ENCODE data around the gene UCK2. TPM values are rescaled to one million over a fixed set of nuclear protein-coding genes. Genes with fewer than 3 reads are reported as not detected.

UCK2 gene
- polyA plus RNA-seq, 1 donor, result 24.0 TPM

- no peak for DNase-seq
Observed at GRCh38 chr1:165854101-165854845, 26.9 kb downstream of the UCK2 start.

- no peak for DNase-seq
Observed at GRCh38 chr1:165855010-165855838, 27.8 kb downstream of the UCK2 start.

- DNase-seq, result no peak
Observed at GRCh38 chr1:165856021-165856420, 28.6 kb downstream of the UCK2 start.

DNA sequence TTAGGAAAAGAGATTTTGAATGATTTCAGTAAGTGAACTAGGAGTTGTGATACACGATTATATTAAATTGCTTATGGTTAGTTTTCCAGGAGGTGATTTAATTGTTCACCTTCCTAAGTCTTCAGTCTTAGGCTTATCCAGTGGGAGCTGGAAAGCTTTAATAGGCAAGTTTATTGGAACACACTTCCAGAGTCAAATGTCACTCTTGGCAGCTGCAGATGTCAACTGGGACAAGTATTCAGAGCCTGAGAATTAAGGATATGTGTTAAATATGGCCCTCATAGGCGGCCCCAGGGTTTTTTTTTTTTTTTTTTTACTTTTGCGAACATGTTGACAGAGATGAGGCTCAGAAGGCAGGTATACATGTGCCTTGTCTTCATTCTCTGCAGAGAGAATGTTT lies 29.2 kb downstream of the UCK2 start:
- no peak for DNase-seq

- no peak for DNase-seq
Observed at GRCh38 chr1:165857046-165857801, 29.8 kb downstream of the UCK2 start.

- DNase-seq, result no peak
Observed at GRCh38 chr1:165858364-165858823, 31.0 kb downstream of the UCK2 start.

GRCh38 chr1:165858967-165859845 lies 31.8 kb downstream of the UCK2 start:
- DNase-seq, result no peak

DNA sequence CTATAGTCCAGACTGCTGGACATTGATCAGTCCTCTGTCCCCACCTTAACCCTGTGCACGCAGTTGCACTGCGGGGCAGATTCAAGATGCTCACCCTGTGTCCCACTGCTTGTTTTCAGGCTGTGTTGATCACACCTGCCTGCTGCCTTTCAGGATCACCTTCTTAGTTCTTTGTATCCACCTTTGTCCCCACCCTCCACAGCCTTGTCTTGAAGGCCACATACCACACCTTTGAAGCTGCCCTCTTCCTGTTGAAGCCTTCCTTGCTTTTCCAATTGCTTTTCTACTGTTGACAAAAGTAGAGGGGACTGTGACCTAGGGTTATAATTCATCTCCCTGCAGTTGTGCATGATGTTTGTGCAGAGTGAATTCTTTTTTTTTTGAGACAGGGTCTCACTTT lies 32.7 kb downstream of the UCK2 start:
- no peak for DNase-seq

DNA sequence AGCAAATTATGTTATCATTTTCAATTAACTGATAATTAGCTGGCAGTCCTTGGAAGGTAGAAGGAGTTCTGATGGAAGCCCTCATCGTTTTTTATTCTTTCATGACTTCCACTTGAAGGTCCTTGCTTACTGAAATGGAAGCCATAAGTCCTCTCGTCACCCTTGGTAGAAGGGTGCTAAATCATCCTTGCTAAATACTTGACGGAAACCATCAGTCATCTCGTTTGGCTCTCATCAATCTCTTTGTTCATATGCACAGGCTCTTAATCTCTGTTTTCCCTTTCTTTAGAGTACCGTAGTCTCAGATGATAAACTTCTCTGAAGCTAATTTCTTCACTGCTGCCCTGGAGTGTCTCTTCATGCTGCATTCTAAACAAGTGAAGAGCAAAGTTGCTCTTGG lies 34.5 kb downstream of the UCK2 start:
- no peak for DNase-seq

DNA sequence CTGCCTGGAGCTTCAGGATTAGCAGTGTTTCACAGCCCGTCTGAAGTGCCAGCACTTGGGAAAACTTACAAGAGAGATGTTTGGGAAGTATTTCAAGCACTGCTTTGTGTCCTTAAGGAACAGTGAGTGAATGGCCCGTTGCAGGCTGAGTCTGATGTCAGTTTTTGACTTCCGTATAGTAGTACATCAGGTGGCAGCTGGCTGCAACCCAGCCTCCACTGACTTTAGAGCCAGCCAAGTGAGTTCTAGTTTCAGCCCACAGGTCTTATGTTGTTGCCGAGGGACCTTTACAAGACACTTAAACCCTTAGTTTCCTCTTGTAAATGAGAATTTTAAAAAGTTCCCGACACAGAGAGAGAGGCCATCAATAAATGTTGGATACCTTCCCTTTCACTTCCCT lies 35.0 kb downstream of the UCK2 start:
- DNase-seq, result no peak

GRCh38 chr1:165863346-165863745 lies 35.9 kb downstream of the UCK2 start:
- DNase-seq, result no peak

DNA sequence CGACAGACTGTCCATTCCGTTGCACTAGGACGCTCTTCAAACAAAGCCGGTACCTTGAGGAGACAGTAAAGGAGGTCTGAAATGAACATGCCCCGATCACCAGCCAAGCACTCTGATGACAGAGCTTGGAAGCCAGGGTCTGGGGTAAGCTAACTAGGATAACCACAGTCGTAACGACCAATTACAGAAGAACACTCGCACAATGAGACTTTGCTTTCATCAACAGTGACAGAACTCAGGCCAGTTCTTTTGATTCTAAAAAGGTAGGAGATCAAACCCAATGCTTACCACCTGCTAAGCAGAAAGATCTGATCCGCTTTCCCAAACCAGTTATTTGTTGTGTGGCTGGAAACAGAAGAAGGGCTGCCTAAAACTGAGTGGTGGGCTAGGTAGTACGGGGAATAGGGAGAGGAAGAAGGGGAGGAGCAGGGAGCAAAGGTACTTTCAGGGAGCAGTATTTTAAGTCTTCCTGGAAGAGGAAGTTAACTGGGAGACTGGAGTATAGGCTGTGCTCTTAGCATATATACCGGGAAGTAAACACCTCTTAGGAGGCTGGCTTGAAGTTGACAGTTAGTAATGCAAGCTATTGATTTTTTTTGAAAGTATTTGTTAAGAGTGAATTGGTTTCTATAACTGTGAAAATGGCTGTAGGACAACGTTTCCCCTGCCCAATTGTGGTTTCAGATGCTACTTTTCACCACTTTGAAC lies 38.4 kb downstream of the UCK2 start:
- DNase-seq, result no peak

DNA sequence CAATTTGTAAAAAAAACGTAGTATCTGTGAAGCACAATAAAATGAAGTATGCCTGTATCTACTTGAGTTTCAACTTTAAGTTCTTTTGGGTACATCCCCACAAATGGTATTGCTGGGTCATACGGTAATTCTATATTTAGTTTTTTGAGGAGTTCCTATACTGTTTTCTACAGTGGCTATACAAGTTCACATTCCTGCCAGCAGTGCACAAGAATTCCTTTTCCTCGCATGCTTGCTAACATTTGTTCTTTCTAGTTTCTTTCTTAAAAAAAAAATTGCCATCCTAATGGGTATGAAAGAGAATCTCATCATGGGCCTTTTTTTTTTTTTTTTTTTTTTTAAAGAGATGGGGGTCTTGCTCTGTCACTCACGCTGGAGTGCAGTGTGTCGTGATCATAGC lies 41.9 kb downstream of the UCK2 start:
- DNase-seq, result no peak

GRCh38 chr1:165871311-165872067 lies 44.1 kb downstream of the UCK2 start:
- no peak for DNase-seq

GRCh38 chr1:165873481-165873880 lies 46.1 kb downstream of the UCK2 start:
- DNase-seq, result no peak

DNA sequence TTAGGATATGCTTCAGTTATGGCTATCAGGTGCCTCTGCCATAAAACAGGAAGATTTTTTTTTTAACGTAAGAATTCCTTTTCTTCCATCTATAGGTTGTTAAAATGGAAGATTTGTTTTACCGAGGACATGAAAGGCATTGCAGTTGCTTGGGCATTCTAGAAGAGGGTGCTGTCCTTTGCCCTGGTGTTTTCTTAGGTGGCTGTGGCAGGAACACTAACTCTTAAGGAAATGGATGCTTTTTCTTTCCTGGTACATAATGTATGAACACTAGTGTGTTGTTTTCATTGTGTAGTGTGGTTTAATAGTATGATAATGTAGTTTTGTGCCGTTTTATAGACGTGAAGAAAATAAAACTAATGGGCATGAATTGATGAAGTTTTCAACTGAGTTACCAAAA lies 47.2 kb downstream of the UCK2 start:
- DNase-seq, result no peak

DNA sequence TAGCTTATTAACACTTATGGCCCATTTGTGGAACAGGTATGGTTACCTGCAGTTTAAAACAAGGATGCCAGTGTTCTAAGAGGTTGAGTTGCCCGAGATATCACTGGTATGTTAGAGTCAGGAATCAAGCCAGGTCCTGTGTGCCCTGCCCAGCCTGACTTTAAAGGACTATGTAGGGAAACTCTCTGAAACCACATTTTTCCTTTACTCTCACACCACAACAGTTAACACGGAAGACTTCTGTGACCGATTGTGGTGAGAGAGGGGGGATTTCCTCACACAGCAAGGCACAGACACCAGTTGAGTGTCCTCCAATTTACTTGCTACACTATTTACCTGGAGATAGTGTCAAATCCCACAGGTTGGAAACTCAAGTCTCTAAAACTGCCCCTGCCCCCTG lies 47.8 kb downstream of the UCK2 start:
- DNase-seq, result no peak

DNA sequence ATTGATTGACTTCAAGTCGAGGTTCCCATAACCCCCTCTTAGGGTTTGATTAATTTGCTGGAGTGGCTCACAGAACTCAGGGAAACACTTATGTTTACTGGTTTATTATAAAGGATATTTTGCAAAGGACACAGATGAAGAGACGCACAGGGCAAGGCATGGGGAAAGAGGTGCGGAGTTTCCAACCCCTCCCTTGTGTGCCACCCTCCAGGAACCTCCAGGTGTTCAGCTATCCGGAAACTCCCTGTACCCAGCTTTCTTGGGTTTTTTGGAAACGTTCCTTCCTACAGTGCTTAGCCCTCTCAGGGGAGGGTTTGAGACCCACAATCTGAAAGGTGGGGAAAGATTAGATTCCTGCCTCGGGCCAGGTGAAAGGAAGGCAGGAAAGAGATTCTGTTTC lies 48.2 kb downstream of the UCK2 start:
- DNase-seq, result no peak

DNA sequence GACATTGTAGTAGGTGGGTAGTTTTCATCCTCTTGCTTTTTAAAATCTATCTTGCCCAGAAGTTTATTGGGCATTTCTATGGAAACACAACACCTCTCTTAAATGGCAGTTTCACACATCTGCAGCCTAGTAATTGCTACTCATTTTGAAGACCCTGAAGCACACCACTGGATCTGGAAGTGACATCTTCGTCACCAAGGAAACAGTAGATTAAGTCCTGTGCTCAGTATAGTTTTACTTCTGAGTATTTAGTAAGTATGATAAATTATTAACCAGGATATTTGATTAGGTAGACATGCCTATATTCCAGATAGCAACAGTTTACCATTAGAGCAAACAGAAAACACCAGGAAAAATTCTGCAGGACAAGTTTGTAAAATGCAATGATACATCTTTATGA lies 48.7 kb downstream of the UCK2 start:
- DNase-seq, result no peak

DNA sequence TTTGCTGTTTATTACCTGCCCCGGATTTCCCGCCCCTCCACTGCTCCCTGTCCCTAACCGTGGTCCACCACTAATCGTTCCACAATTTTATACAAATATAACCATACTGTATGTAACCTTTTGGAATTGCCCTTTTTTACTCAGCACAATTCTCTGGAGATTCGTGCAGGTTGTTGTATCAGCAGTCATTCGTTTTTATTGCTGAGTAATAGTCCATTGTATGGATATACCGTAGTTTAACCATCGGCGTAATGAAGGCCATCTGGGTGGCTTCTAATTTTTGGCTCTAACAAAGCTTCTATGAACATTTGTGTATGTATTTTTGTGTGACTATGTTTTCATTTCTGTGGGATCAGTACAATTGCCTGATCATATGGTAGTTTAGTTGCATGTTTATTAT lies 50.0 kb downstream of the UCK2 start:
- DNase-seq, result no peak

Measured in left kidney (tissue), 2 donors.